SHP77 treated with DMSO at 0.1 percent for 48 hours (cell line): ENCODE data around the gene EXOSC2.

Source experiments
- DNase-seq: peaks from one replicate; lab custom pipeline; 2025; lab: John Stamatoyannopoulos, UW

The EXOSC2 gene

GRCh38 chr9:130738281-130738680 is 44.7 kb downstream of the EXOSC2 start:
- no peak for DNase-seq

GRCh38 chr9:130739081-130739480 is 45.5 kb downstream of the EXOSC2 start:
- no peak for DNase-seq

GRCh38 chr9:130740218-130741023 is 46.8 kb downstream of the EXOSC2 start:
- DNase-seq = no peak

- no peak for DNase-seq
These were observed 47.4 kb downstream of the EXOSC2 start for GRCh38 chr9:130741024-130741305.

GRCh38 chr9:130741831-130742449 is 48.4 kb downstream of the EXOSC2 start:
- DNase-seq = no peak

GRCh38 chr9:130743656-130744055 is 50.1 kb downstream of the EXOSC2 start:
- no peak for DNase-seq

- no peak for DNase-seq
These were observed 51.7 kb downstream of the EXOSC2 start for GRCh38 chr9:130745210-130745800.

GRCh38 chr9:130745829-130746228 is 52.2 kb downstream of the EXOSC2 start:
- DNase-seq = no peak

- no peak for DNase-seq
These were observed 53.0 kb downstream of the EXOSC2 start for GRCh38 chr9:130746434-130747212.

- no peak for DNase-seq
These were observed 58.2 kb downstream of the EXOSC2 start for GRCh38 chr9:130751631-130752355.
